ENCODE measurements around the gene HMGB4.

The HMGB4 gene

GRCh38 chr1:33848205-33848937 is 15.5 kb upstream of the HMGB4 start:
- no peak for DNase-seq (ENCODE audit: low read depth in 2 of 3, low spot score in 1 of 3)

GRCh38 chr1:33849211-33849610 is 14.7 kb upstream of the HMGB4 start:
- no peak for DNase-seq (ENCODE audit: low read depth in 2 of 3, low spot score in 1 of 3)

DNA sequence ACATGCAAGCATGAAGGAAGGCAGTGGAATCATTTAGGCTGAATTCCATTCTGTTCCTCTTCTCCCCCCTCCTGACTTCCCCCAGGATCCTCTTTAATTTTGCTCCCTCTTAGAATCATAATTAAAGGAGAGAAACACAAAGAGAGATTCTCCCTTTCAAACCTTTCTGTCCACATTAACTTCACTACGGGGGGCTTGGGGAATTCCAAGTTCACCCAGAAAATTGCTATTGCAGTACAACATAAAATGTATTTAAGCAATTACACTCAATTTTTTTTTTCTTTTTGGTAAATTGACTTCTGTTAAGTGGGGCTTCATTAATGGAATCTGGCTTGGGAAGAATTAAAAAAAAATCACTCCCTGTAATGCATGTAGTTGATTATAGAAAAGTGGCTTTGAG is 13.4 kb upstream of the HMGB4 start:
- no peak for DNase-seq (ENCODE audit: low read depth in 2 of 3, low spot score in 1 of 3)

DNA sequence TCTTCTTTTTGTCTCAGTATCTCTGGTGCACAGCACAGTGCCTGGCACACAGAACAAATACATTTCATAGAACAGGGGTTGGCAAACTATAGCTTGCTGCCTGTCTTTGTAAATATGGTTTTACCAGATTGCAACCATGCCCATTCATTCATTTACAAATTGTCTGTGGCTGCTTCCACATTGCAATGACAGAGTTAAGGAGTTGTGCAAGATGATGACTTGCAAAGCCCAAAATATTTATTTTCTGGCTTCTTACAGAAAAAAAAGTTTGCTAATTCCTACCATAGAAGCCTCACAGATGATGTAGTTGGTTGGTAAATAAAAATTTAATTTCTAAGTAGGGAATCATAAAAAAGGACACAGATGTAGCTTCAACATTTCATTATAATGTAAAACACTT is 11.2 kb upstream of the HMGB4 start:
- no peak for DNase-seq (ENCODE audit: low read depth in 2 of 3, low spot score in 1 of 3)

DNA sequence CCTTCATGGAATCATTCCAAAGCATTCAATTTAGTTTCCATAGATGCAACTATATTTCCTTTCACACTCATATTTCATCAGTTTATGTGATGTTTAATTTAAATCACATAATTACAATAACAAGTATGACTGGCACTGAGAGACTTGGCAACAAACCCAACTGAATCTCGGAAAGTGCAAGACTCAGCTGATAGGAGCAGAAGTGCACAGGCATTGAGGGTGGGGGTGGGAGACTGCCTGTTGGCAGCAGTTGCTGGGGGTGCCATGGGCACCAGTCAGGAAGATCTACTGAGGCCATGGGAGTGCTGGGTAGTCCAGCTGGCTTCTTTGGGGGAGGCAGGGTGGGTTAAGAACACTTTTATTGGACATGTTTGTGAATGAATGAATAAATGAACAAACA is 10.4 kb upstream of the HMGB4 start:
- DNase-seq (ENCODE audit: low read depth in 2 of 3, low spot score in 1 of 3): no peak

DNA sequence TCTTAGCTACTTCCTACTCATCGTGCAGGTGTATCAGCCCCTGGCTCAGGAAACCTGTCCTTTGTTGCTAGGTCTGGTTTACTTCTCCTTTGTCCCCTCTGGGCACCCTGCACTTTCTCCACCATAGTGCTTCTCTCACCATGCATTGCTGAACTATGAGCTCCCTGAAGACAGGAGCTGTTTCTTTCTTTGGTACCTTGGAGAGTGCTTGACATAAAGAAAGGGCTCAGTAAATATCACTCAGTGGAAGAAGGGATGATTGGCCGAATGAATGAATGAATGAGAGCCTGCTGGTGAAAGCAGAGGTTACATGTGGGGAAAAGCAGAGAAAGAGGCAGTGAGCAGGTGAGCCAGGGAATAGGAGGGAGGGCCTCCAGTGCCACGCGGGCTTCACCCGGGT is 9.8 kb upstream of the HMGB4 start:
- DNase-seq (ENCODE audit: low read depth in 2 of 3, low spot score in 1 of 3): no peak

- DNase-seq (ENCODE audit: low read depth in 2 of 3, low spot score in 1 of 3): no peak
Measured at GRCh38 chr1:33860671-33861070, 3.2 kb upstream of the HMGB4 start.

DNA sequence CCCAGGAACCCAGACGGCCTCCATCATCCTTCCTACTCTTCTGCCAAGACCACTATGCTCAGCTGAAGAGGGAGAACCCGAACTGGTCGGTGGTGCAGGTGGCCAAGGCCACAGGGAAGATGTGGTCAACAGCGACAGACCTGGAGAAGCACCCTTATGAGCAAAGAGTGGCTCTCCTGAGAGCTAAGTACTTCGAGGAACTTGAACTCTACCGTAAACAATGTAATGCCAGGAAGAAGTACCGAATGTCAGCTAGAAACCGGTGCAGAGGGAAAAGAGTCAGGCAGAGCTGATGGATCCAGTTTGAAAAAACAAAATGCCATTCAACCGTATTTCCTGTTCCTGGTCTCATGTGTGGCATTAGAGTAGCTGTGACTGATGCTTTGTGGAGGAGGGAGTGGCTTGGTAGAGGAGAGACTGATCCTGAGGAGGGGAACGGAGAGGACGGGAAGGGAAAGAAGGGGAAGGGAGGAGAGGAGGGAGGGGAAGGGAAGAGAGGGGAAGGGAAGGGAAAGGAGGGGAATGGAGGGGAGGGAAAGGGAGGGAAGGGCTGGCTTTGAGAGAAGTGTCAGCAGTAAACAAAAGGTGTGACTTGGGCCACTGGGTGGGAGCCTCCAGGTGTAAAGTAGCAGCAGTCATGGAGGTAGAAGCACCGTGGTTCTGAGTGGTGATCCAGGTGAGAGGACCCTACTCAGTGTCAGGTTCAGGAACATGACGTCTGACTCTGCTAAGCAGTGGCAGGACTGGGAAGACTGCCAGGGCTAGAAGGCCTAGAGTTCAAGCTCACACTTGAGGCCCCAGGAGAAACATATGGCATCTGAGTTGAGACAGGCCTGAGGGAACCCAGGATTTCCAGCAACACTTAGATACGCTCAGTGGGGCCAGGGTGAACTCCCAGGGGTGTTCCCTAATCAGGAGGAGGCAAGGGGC is 846 bp downstream of the HMGB4 start:
- DNase-seq (ENCODE audit: low read depth in 2 of 3, low spot score in 1 of 3): no peak

DNA sequence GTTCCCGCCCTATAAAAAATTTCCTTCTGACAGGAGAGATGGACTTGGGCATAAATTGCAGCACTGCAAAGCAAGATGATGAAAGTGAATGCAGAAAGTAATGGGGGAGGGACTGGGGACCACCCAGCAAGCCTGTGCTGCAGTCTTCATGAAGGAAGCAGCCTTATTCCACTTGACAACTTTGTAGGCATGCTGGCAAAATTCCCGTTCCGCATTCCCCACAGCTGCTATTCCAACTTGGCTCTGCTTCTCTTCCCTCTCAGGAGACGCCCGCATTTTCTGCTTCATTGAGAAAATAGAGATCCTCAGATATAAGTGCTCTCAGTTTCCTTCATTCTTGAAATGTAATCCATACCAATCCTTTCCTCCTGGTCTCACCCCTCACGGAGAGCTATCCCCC is 2.4 kb downstream of the HMGB4 start:
- no peak for DNase-seq (ENCODE audit: low read depth in 2 of 3, low spot score in 1 of 3)

DNA sequence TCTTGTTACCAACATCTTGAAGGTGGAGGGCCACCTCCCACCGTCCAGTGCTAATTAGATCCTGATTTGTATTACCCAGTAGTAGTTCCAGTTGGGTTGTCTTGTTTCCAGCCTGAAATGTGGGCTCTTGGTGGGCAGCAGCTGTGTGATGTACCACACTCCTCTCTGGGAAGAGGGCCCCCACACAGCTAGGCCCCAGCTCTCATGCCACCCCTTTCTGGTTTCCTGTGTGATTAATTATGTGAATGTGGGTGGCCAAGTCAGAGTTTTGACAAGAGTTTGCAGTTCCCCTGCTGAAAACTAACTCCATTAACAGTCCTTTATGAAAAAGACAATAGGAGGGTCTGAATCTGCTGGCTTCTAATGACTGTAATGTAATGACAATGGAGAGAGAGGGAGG is 3.8 kb downstream of the HMGB4 start:
- no peak for DNase-seq (ENCODE audit: low read depth in 2 of 3, low spot score in 1 of 3)

GRCh38 chr1:33872275-33872674 is 8.4 kb downstream of the HMGB4 start:
- DNase-seq (ENCODE audit: low read depth in 2 of 3, low spot score in 1 of 3): no peak

DNA sequence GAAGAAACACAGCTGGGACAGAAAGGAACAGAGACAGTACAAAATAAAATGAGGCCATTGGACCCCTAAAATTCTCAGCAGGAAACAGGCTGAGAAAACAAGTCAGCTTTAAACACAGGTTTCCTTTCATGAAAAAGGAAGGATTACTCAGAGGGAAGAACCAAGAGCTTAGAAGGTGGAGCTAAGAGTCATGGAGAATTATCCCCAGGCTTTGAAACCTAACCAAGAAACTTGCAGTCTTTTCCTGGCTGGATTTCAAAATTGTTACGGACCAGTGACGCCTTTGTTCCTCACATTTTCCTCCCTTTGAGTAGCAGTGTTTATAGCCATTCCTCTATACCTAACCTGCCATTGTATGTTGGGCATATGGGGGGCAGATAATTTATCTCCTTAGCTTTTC is 8.8 kb downstream of the HMGB4 start:
- no peak for DNase-seq (ENCODE audit: low read depth in 2 of 3, low spot score in 1 of 3)

- DNase-seq (ENCODE audit: low read depth in 2 of 3, low spot score in 1 of 3): no peak
Measured at GRCh38 chr1:33874636-33875035, 10.8 kb downstream of the HMGB4 start.

DNA sequence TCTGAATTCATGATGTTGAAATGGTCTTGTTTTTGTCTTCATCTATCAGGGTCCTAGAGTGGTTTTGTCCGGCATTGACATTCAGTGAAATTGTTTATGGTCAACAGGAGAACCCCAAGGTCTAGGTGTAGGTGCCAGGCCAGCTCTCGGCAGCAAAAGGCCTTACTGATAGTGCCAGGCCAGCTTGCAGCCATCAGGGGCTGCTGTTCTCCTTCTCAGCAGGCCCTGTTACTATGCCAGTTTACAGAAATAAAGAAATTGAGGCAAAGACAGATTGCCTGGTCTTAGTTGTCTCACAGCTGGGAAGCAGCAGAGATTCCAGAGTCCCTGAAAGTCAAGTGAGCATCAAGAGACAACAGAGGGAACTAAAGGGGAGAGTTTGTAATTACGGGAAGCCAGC is 12.0 kb downstream of the HMGB4 start:
- no peak for DNase-seq (ENCODE audit: low read depth in 2 of 3, low spot score in 1 of 3)

DNA sequence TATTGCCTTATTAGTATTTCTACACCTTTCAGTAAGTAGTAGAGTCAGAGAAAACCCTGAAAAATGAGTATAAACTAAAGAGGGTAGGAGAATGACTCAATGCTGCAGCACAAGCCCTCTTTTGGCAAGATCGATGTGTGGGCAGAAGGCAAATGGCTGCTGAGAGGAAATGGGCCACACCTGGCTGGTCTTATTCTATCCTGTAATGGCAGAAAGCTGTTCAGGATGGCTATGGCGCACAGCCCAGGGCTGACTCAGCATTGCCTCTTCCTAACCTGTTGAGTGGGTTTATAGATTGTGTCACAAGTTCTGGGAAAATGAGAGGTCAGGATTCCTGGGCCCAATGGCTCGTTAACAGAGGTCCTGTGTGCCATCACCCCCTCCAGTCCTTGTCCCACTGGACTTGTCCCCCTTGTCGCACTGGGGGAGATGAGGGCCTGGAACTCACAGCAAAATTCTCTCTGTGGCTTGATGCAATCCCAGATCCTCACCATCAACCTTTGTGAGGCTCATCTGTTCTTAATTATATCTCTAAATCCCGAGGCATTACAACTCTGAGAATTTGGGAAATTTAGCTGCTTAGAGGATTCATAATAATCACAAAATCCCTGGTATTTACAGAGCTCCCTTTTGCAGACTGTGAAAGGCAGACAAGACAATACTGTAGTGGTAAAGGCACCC is 13.2 kb downstream of the HMGB4 start:
- no peak for DNase-seq (ENCODE audit: low read depth in 2 of 3, low spot score in 1 of 3)

- DNase-seq (ENCODE audit: low read depth in 2 of 3, low spot score in 1 of 3): no peak
Measured at GRCh38 chr1:33878392-33878791, 14.5 kb downstream of the HMGB4 start.

DNA sequence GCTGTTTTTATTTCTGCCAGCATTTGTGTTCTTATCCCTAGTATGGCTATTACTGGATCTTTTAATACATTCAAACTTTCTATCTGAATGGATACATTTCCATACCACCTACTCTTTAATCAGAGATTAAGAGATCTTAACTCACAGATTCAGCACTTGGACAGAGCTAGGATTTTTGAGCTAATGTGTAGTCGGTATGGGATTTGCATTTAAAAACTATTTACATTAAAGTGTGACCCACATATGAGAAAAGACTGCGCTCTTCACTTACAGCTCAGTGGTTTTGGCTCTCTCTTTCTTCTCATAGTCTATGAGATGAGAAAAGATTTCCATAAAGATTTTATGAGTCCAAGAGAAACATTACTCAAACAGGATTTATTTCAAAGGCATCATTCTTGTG is 16.4 kb downstream of the HMGB4 start:
- no peak for DNase-seq (ENCODE audit: low read depth in 2 of 3, low spot score in 1 of 3)

DNA sequence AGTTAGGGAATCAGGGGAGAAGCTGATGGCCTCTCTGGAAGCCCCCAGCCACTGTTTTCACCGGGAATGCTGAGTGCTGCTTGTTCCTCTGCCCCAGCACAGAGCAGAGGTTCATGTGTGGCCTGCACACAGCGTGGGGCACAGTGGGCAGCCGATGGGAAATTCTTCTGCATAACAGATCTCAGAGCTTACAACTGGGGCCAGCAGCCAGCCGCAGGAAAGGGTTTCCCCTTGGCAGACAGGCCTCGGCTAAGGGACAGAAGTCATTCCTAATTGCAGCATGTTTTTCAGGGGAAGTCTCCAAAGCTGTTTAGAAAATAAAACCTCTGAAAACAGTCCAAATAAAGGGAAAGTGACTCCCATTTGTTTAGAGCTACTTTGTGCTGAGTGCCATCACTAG is 22.6 kb downstream of the HMGB4 start:
- DNase-seq (ENCODE audit: low read depth in 2 of 3, low spot score in 1 of 3): no peak

GRCh38 chr1:33893147-33893830 is 29.4 kb downstream of the HMGB4 start:
- no peak for DNase-seq (ENCODE audit: low read depth in 2 of 3, low spot score in 1 of 3)

DNA sequence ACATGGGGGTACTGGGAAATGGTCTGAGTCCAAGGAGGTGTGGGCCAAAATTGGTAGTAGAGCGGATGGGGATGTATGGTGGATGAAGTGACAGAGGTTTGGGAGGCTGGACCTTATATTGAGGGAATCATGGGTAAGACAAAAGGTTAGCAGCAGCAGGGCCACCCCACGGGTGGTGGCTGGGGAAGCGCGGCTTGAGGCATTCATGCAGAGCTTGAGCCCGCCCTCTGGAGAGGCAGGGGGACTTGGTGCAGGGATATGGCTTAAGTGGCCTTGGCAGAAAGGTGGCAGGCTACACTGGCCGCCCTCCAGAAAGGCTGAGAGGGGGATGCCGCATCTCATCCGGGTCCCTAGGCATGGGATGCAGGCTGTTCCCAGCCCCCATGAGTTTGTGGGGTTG is 31.5 kb downstream of the HMGB4 start:
- no peak for DNase-seq (ENCODE audit: low read depth in 2 of 3, low spot score in 1 of 3)

DNA sequence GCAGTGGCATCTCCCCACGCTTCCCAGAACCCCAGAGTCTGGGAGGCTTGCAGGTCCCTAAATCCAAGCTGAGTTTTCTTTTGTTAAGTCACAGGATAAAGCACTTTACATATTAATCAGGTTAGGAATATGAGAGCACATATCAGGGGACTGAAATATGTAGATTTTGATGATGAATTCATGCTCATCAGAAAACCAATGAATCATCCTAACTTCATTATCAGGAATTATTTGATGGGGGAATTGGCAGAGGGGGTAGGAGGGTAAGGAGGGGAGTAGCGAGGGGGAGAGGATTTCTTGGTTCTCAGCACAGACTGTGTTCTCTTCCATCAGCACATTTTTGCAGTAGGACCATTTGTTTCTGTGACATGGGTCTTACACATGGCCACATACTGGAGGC is 32.1 kb downstream of the HMGB4 start:
- DNase-seq (ENCODE audit: low read depth in 2 of 3, low spot score in 1 of 3): no peak
